Measurements from ENCODE around the gene EPHB1.
"Not testable (repeated sequence)": the region's sequence is repeated elsewhere in the genome, so short reads cannot be mapped to it uniquely, and the experiment has no call there.

Gene EPHB1

DNA sequence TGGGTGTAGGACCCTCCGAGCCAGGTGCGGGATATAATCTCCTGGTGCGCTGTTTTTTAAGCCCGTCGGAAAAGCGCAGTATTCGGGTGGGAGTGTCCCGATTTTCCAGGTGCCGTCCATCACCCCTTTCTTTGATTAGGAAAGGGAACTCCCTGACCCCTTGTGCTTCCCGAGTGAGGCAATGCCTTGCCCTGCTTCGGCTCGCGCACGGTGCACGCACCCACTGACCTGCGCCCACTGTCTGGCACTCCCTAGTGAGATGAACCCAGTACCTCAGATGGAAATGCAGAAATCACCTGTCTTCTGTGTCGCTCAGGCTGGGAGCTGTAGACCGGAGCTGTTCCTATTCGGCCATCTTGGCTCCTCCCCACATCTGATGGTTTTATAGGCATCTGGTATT lies 210.6 kb downstream of the EPHB1 start:
- not testable (repeated sequence) for DNase-seq (ENCODE audit: low read depth in 2 of 2)

DNA sequence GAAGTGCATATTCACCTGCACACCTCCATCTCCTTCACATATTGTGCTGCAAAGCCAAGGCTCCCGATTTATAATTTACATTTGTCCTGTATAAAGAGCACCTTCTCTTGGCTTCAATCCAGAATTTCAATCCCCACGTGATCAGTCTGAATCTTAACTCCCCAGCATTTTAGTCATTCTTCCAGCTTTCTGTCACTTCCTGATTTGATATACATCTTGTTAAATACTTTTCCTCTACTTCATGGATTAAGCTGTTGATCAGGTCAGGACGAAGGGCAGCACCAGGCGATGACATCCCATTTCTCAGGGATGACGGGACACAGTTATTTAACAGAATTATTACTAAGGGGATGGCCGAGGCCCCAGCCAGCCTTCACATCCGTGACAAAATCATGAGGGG lies 212.5 kb downstream of the EPHB1 start:
- no peak for DNase-seq (ENCODE audit: low read depth in 2 of 2)

DNA sequence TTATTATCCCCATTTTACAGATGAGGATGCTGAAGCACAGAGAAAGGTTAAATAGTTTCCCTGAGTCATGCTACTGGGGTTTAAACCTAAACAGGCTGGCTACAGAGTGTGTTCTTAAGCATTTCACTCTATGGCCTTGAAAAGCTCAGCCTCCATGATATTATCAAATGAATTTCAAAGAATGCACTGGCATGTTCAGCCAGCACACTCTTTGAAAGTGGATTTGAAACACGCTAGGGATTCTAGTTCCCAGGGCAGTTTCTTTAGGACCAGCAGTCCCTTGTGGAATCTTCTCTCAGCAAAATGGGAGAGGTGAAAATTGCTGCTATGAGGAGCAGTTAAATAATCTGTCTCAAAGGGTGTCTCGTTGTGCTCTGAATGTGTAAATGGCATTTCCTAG lies 213.3 kb downstream of the EPHB1 start:
- DNase-seq (ENCODE audit: low read depth in 2 of 2), result no peak

DNA sequence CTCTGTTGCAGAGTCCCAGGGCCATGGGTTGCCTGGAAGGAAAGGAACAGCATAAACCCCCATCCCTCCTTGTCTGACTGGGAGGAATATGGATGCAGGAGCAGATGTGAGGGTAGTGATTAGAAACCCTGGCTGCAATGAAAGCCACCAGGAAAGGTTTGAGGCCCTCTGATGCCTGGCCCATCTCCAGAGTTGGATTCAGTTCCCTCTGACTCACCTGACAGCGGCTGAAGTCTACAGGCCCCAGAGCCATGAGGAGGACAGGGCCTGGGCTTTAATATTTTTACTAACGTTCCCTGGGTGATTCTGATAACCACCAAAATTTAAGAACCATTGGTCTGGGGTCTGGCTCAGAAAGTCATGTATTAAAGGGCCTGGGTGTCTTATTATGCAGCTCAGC lies 214.0 kb downstream of the EPHB1 start:
- no peak for DNase-seq (ENCODE audit: low read depth in 2 of 2)

DNA sequence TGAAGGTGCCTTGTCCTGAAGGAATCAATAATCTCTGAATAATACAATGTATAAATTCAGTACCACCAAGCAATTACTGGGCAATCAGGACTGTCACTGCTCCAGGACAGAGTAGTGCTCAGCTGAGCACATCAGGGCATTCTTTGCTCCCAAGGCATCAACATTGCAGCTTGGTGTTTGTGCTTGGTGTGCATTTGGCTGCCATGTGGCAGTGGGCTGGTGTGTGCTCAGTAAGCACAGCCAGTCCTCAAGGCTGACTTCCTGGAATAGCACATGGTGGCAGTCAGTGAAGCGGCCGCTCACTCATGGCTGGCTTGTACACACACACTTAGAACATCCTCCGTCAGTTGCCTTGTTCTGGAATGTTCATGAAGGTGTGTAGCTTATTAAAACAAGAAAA lies 217.0 kb downstream of the EPHB1 start:
- DNase-seq (ENCODE audit: low read depth in 2 of 2), result no peak

DNA sequence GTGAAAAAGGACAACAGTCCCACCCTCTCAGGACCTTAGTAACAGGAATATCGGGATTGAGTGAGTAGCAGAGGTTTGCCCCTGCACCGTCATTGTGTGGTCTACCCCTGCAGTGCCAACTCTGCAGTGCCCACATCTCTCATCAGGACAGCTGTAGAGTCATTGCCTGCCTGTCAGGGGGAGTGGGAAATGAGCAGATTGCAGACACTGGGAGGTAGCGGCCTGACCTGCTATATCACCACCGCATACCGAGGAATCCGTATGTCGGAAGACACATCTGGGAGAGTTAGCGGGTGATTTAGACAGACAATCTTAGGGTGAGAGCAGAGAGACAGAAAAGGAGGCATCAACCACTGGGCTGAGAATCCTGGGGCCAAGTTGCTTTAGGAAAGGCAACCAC lies 218.1 kb downstream of the EPHB1 start:
- DNase-seq (ENCODE audit: low read depth in 2 of 2), result no peak

DNA sequence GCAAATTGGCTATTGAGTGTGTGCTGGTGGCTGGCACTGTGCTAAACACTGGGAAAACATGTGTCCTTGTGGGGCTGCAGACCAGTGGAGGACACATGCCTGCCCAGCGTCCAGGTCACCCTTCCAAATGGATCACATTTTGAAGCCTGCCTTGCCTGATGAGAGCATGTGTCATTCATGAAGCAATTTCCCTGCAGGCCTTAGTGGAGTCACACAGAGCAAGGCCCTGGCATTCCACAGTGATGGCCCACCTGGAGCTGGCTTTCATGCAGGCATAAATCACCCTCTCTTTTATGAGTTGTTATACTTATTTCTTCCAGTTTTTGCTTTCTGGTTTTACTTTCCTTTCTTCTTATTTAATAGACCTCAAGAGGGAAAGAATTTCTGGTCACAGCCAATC lies 219.5 kb downstream of the EPHB1 start:
- no peak for DNase-seq (ENCODE audit: low read depth in 2 of 2)

DNA sequence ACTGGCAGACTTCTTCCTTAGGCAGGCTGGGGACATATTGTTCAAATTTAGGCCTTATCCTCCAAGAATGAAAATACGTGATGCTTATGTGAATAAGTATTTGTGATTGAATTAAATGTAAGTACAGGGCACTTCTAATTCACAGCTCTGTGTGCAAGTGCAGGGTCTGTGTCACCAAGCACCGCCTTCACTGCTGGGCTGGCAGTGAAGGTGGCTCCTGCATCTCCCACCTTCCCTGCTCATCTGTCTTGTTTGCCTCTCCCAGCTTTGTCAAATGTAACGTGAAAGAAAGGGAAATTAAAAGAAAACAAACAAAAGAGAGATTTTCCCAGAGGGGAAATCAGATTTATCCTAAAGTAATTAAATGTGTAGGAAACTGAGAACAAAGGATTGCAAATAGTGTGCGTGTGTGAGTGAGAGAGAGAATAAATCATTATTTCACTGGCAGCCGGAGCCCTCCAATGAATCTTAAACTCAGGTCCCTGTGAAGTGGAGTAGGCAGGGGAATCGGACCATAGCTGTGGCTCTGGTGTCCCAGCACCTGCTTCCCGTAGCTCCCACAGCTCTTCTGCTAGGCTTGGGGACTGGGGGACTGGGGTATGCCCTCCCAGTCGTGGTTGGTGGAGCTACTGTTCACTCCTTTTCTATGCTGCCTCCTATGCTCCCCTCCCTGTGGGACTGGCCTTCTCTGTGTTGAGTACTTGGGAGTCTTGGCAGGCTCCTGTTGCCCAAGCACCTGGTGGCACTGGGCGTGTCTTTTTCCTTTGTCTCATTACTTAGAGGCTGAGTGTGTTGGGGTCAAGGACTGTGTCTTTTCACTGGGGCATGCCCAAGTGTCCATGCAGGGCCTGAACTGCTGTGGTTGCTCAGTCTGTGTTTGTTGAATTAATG lies 222.2 kb downstream of the EPHB1 start:
- no peak for DNase-seq (ENCODE audit: low read depth in 2 of 2)

DNA sequence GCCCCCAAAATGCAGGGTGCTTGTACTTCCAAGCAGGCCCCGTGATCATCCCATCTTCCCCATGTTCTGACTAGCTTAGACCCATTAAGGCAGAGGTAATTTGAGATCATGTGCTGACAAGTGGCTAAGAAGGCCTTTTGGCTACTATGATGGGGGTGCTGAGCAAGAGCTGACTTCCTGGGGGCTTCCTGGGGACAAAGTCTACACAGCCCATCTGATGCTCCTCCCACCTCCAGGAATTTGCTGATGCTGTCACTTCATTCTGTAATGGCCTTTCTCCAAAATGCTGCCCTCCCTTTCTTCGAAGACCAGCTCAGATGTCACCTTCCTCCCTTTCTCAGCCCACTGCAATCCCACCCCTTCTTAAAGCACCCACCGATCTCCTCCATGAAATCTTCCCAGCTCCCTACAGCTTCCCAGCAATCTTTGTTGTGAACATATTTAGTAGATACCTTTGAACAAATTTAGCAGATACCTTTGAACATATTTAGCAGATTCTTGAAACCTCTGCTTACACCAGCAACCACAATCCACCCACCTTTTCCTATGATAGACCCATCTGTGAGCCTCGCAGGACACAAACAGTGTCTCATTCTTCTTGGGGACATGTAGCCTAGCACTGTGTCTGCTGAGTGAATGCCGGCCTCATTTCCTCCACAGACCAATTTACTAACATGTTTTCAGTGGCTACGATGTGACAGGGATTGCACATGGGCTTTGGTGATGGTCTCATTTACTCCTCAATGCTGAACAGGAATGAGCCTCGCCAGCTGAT lies 223.3 kb downstream of the EPHB1 start:
- no peak for DNase-seq (ENCODE audit: low read depth in 2 of 2)

DNA sequence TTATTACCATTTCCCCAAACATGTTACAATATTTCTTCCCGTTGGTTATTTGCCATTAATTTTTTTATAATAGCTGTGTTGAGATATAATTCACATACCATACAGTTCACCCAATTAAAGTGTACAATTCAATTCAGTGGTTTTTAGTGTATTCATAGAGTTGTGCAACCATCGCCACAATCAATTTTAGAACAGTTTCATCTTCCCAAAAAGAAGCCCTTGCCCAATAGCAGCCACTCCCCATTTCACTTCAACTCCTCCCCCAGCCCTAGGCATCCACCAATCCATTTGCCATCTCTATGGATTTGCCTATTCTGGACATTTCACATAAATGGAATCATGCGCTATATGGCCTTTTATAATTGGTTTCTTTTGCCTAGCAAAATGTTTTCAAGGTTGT lies 225.1 kb downstream of the EPHB1 start:
- no peak for DNase-seq (ENCODE audit: low read depth in 2 of 2)

DNA sequence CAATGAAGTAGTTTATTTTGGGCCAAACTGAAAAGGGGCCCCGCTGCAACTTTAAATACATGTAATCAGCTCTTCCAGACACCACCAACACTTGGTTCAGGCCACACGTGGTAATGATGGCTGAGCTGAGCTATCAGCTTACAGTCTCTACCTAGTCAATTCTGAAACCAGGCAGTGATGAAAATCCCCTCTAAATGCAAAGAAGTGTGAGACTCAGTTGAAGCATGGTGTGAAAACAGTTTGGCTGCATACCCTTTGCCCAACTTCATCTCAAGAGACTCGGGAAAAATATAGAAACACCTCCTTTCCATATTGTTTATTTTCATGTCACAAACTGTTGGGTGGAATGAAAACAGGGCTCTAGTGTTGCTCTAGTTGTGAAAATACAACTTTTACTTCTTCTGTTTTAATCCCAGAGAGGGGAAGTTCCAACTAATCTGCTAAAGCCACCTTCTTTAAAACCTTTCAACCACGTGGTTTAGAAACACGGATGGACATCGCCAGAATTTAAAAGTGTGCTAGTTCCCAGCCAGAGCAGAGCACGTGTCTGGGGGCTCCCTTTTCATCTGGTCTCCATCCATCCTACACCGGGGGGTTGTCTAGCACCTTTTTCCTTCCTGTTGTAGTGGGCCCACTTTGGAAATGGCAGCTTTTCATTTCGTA lies 229.1 kb downstream of the EPHB1 start:
- no peak for DNase-seq (ENCODE audit: low read depth in 2 of 2)

DNA sequence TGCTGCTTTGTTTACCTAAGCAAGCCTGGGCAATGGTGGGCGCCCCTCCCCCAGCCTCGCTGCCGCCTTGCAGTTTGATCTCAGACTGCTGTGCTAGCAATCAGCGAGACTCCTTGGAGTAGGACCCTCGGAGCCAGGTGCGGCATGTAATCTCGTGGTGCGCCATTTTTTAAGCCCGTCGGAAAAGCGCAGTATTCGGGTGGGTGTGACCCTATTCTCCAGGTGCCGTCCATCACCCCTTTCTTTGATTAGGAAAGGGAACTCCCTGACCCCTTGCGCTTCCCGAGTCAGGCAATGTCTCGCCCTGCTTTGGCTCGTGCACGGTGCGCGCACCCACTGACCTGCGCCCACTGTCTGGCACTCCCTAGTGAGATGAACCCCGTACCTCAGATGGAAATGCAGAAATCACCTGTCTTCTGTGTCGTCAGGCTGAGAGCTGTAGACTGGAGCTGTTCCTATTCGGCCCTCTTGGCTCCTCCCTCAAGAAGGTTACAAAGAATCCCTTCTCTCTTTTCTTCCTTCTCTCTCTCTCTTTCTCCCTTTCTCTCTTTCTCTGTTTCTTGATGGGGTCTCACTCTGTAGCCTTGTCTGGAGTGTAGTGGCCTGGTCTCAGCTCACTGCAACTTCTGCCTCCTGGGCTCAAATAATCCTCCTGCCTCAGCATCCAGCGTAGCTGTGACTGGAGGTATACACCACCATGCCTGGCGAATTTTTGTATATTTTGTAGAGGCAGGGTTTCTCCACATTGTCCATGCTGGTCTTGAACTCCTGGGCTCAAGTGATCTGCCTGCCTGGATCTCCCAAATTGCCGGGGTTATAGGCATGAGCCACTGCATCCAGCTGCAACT lies 235.9 kb downstream of the EPHB1 start:
- not testable (repeated sequence) for DNase-seq (ENCODE audit: low read depth in 2 of 2)

DNA sequence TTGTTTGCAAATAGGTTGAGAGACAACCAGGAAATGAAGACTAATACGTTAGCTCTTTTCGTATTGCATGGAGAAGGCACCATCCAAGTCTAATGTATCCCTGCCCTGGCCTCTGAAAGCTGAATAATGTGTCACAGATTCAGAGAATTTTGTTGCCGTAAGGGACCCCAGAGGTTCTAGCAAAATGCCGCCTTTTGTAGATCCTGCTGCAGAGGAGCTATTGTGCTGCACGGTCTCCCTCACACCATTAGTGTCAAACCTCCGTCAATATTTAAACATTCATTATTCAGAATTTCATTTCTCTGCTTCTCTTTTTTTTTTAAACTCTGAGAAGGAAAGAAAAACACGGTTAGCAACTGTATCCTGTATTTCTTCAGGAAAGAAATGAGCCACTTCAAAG lies 238.7 kb downstream of the EPHB1 start:
- no peak for DNase-seq (ENCODE audit: low read depth in 2 of 2)

DNA sequence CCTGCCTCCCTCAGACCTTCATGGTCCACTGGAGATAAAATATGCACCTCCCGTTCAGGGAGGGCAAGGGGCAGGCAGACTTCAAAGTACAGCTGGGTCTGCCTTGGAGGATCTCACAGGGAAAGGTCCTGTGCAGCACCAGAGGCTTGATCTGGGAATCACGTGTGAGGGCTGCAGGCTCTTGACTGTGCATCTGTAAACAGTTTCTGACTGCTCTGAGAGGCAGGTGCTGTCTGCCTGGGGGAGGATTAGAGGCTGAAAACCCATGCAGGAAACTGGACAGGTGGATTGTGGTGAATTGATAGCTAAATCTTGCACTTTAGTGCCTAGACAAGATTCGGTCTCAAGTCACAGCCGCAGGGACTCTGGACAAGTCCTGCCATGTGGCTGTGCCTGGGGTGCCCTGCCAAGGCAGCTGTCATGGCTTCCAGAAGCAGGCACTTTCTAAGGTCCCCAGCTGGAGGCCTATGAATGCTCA lies 239.3 kb downstream of the EPHB1 start:
- no peak for DNase-seq (ENCODE audit: low read depth in 2 of 2)

DNA sequence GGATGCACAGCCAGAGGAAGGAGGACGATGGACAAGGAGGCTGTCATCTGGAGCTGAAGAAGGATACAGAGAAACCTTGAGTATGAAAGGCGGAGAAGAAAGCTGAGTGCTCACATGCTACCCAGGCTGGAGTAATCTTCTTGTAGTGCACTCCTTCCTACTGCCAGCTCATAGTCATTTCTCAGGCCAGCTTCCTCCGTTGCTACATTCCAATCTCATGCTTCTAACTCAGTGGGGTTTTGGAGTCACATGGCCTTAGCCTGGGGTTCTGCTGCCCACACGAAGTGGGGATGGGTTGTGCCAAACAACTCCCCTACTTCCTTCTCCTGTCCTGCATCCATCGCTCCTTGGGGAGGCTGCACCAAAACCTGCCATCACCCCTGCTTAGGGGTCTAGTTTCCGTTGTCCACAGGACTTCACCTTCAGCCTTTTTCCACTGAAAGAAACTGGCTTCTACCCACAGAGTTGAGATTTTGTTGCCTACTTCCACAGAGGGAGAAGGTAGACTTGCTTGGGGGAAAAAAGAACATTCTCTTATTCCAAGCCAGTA lies 239.9 kb downstream of the EPHB1 start:
- no peak for DNase-seq (ENCODE audit: low read depth in 2 of 2)

DNA sequence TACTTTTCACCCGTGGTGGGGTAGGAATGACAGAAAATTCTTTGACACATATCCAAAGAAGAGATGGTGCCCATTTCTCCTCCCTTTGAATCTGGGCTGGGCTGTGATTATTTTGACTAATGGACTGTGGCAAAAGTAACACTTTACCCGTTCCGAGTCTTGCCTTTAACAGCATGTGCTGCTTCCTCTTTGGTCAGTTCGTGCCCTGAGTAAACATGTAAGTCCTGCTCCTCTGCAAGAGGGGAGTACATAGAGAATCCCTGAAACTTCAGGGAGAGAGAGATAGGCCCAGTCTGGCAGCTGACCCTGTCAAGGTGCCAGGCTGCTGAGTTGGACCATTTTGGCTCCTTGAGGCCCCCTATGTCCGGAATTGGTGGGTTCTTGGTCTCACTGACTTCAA lies 243.1 kb downstream of the EPHB1 start:
- no peak for DNase-seq (ENCODE audit: low read depth in 2 of 2)

DNA sequence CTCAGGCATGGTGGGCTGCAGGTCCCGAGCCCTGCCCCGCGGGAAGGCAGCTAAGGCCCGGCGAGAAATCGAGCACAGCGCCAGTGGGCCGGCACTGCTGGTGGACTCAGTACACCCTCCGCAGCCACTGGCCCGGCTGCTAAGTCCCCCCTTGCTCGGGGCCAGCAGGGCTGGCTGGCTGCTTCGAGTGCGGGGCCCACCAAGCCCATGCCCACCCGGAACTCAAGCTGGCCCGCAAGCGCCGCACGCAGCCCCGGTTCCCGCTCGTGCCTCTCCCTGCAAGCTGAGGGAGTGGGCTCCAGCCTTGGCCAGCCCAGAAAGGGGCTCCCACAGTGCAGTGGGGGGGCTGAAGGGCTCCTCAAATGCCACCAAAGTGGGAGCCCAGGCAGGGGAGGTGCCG lies 244.5 kb downstream of the EPHB1 start:
- DNase-seq (ENCODE audit: low read depth in 2 of 2), result not testable (repeated sequence)

DNA sequence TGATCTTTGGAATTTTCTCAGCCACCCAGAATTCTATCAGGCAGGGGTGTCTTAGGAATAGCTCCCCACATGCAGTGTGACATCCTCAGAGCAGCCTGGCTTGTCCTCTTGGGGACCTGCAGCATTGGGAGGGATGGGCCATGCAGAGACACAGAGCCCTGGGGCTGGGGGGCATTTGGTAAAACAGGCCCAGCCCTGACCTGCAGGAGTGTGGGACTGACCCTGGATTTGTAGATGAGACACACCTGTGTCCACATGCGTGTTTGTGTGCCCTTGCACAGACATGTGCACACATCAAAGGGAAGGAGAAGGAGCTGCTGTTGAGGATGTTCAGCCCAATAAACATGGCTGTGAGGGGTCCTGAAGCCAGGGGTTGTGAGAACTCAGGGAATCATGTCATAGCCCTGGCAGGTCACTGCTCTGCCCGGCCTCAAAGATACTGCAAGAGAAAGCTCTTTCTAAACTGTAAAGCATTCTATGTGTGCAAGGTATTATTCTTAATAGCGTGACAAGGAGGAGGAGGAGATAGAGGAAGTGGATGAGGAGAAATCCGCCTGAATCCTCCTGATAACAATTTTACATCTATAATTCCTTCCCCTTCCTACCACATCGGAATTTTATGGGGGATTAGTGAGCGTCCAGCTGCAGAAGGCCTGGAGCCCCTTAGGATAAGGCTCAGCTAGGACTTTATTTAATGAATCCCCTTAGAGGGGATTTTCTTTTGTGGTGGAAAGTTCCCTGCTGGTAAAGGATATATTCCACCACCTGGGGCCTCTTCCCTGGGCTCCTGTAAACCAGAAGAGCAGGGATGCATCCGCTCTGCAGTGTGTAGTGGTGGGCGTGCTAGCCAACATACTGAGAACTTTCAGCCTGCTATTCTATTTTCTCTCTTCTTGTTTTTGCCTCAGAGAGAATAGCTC lies 245.5 kb downstream of the EPHB1 start:
- DNase-seq (ENCODE audit: low read depth in 2 of 2), result no peak

DNA sequence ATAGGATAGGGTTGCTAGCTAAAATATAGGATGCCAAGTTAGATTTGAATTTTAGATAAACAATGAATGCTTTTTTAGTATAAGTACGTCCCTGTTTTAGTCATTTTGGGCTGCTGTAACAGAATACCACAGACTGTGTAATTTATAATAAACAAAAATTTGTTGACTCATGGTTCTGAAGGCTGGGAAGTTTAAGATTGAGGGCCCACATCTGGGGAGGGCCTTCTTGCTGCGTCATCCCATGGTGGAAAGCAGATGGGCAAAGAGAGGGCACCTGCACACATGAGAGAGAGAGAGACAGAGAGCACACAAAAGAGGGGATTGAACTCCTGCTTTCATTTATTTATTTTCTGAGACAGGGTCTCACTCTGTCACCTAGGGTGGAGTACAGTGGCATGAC lies 246.5 kb downstream of the EPHB1 start:
- no peak for DNase-seq (ENCODE audit: low read depth in 2 of 2)

DNA sequence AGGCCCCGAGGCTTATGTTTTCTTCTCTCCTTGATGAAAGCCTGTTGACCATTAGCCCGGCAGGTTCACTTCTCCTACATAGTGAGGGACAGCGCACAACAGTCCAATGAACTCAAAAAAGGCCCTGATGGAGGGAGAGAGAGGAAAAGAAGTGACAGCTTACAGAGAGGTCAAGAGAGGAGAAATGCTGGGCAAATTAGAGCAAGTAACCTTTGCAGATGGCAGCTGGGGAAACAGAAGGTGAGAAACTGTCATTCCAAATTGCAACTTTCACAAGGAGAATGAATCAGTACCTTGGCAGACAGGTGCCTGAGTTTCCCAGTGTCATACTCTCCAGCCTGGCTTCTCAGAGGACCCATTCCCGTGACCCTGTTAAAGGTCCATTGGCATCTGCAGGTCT lies 252.0 kb downstream of the EPHB1 start:
- DNase-seq (ENCODE audit: low read depth in 2 of 2), result no peak

All from activated CD4-positive, alpha-beta T cell treated with anti-CD3 and anti-CD28 coated beads for 24 hours (primary cell).